ENCODE results near the gene METTL3.

DNA sequence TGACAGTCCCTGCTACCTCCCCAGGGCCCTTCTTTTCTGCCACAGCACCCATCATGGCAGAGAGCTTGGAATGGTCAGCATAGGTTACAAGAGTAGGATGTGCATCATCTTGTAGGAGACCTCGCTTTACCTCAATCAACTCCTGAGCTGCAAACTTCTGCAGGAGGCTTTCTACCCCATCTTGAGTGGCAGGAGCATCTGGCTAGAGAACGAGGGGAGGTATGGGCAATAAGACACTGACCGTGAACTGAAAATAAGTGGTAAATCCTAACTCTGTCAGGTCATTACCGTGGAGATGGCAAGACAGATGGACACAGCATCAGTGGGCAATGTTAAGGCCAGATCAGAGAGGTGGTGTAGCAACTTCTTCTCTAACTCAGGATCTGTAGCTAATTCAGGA lies 7.8 kb downstream of the METTL3 start:
- TF ChIP-seq, protein P1, sequence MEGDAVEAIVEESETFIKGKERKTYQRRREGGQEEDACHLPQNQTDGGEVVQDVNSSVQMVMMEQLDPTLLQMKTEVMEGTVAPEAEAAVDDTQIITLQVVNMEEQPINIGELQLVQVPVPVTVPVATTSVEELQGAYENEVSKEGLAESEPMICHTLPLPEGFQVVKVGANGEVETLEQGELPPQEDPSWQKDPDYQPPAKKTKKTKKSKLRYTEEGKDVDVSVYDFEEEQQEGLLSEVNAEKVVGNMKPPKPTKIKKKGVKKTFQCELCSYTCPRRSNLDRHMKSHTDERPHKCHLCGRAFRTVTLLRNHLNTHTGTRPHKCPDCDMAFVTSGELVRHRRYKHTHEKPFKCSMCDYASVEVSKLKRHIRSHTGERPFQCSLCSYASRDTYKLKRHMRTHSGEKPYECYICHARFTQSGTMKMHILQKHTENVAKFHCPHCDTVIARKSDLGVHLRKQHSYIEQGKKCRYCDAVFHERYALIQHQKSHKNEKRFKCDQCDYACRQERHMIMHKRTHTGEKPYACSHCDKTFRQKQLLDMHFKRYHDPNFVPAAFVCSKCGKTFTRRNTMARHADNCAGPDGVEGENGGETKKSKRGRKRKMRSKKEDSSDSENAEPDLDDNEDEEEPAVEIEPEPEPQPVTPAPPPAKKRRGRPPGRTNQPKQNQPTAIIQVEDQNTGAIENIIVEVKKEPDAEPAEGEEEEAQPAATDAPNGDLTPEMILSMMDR (IDR thresholded peaks at IDR 0.05), result no peak
- TF ChIP-seq POLR2A (IDR thresholded peaks at IDR 0.05), result no peak

Data from thyroid gland (tissue), 4 donors.